IMR-90 (cell line): Measurements from ENCODE around the gene TMEM181. TPM values are rescaled to one million over a fixed set of nuclear protein-coding genes. Genes with fewer than 3 reads are reported as not detected.

Source experiments
- ATAC-seq: fragments of 200-7000 bp; cut with Tn5 transposase; 2 replicates; pipeline ENCODE4 v1.9.1; 2020; ENCODE audit warnings: low read depth, mild to moderate bottlenecking, moderate library complexity
- BruUV-seq: library from RNA; stranded (reverse); fragments of 400-500 nt; replicated peaks from 2 replicates; lab custom pipeline; 2021; lab: Mats Ljungman, UMichigan
- CTCF ChIA-PET: fragments of 300-600 bp; formaldehyde crosslinking; extraction: SDS; loops from one replicate; lab custom pipeline; 2021; ENCODE audit warnings: antibody characterized with exemption; lab: Yijun Ruan, JAX
- POLR2A ChIA-PET: fragments of 300-600 bp; sonication (Branson Sonifier 250); formaldehyde crosslinking; loops from one replicate; lab custom pipeline; 2022; ENCODE audit warnings: antibody characterized with exemption; ENCODE audit not compliant: unreplicated experiment; lab: Charles Lee
- DNase-seq: peaks from one replicate; pipeline ENCODE4 v3.0.0; 2013
- H2AFZ ChIP-seq: replicated peaks from 2 replicates; pipeline ENCODE3; 2013; ENCODE audit warnings: low read length, mild to moderate bottlenecking; ENCODE audit not compliant: poor library complexity
- H2AK5ac ChIP-seq: 2 replicates; pipeline ENCODE4 v1.6.1; 2013; ENCODE audit warnings: low read depth, low read length, inconsistent platforms
- H2AK9ac ChIP-seq: replicated peaks from 2 replicates; pipeline ENCODE3; 2013; ENCODE audit warnings: mild to moderate bottlenecking, low read depth, low read length, moderate library complexity; ENCODE audit not compliant: poor library complexity
- H2BK120ac ChIP-seq: 2 replicates; pipeline ENCODE4 v1.6.1; 2013; ENCODE audit warnings: low read depth, low read length, inconsistent platforms
- H2BK15ac ChIP-seq: 3 replicates; pipeline ENCODE4 v1.6.1; 2013; ENCODE audit warnings: low read depth, low read length, inconsistent platforms
- H2BK20ac ChIP-seq: 2 replicates; pipeline ENCODE4 v1.6.1; 2013; ENCODE audit warnings: low read depth, mild to moderate bottlenecking, inconsistent platforms, low read length, moderate library complexity
- H2BK5ac ChIP-seq: 2 replicates; pipeline ENCODE4 v1.6.1; 2013; ENCODE audit warnings: mild to moderate bottlenecking, low read depth, low read length, inconsistent platforms; ENCODE audit not compliant: poor library complexity, severe bottlenecking
- H3K14ac ChIP-seq: replicated peaks from 2 replicates; pipeline ENCODE4 v1.6.1; 2013; ENCODE audit warnings: low read depth, low read length, inconsistent platforms
- H3K18ac ChIP-seq: 2 replicates; pipeline ENCODE4 v1.6.1; 2013; ENCODE audit warnings: low read depth, low read length, control low read depth
- H3K23ac ChIP-seq: 2 replicates; pipeline ENCODE4 v1.6.1; 2013; ENCODE audit warnings: low read depth, low read length, inconsistent platforms
- H3K27ac ChIP-seq: 2 replicates; pipeline ENCODE4 v1.5.1; 2013; ENCODE audit warnings: mild to moderate bottlenecking, control low read depth, low read length; ENCODE audit not compliant: insufficient read depth
- H3K27me3 ChIP-seq: 2 replicates; pipeline ENCODE4 v1.6.1; 2013; ENCODE audit warnings: low read length; ENCODE audit not compliant: control insufficient read depth, insufficient read depth
- H3K36me3 ChIP-seq: 2 replicates; pipeline ENCODE4 v1.6.1; 2013; ENCODE audit warnings: low read length, mixed read lengths; ENCODE audit not compliant: control insufficient read depth, insufficient read depth
- H3K4ac ChIP-seq: 2 replicates; pipeline ENCODE4 v1.6.1; 2013; ENCODE audit warnings: low read depth, low read length, inconsistent platforms
- H3K4me1 ChIP-seq: 2 replicates; pipeline ENCODE4 v1.6.1; 2013; ENCODE audit warnings: low read length, mixed read lengths; ENCODE audit not compliant: control insufficient read depth, insufficient read depth
- H3K4me2 ChIP-seq: 2 replicates; pipeline ENCODE4 v1.6.1; 2013; ENCODE audit warnings: low read depth, mild to moderate bottlenecking, control low read depth, low read length, moderate library complexity
- H3K4me3 ChIP-seq: 2 replicates; pipeline ENCODE4 v1.5.1; 2013; ENCODE audit warnings: low read depth, mild to moderate bottlenecking, control low read depth, low read length, moderate library complexity; ENCODE audit not compliant: insufficient read depth
- H3K56ac ChIP-seq: 2 replicates; pipeline ENCODE4 v1.6.1; 2013; ENCODE audit warnings: low read length, inconsistent platforms; ENCODE audit not compliant: insufficient read depth; ENCODE audit errors: extremely low read depth
- H3K79me1 ChIP-seq, 2 experiments: 2 replicates each; pipeline ENCODE4 v1.6.1; 2013; ENCODE audit warnings: low read length in 2 of 2, inconsistent platforms in 1 of 2, low read depth in 1 of 2
- H3K9ac ChIP-seq: 2 replicates; pipeline ENCODE4 v1.6.1; 2013; ENCODE audit warnings: low read depth, low read length, control low read depth
- H3K9me1 ChIP-seq: 2 replicates; pipeline ENCODE4 v1.6.1; 2013; ENCODE audit warnings: low read length, inconsistent platforms; ENCODE audit not compliant: insufficient read depth
- H3K9me3 ChIP-seq: 2 replicates; pipeline ENCODE4 v1.6.1; 2013; ENCODE audit warnings: low read length; ENCODE audit not compliant: control insufficient read depth, insufficient read depth
- H4K20me1 ChIP-seq: 2 replicates; pipeline ENCODE4 v1.6.1; 2013; ENCODE audit warnings: low read length, inconsistent platforms; ENCODE audit not compliant: insufficient read depth
- H4K5ac ChIP-seq: 2 replicates; pipeline ENCODE4 v1.6.1; 2013; ENCODE audit warnings: mild to moderate bottlenecking, low read depth, low read length, control low read depth
- H4K8ac ChIP-seq, 2 experiments: 2 replicates each; pipeline ENCODE4 v1.6.1; 2013; ENCODE audit warnings: low read depth in 2 of 2, low read length in 2 of 2, control low read depth in 1 of 2, inconsistent platforms in 1 of 2
- H4K91ac ChIP-seq: 2 replicates; pipeline ENCODE4 v1.6.1; 2013; ENCODE audit warnings: low read depth, low read length, inconsistent platforms; ENCODE audit not compliant: insufficient read depth
- BHLHE40 ChIP-seq: fragments of 150-350 bp; IDR thresholded peaks from 2 replicates; pipeline ENCODE4 v1.6.1; 2016; ENCODE audit warnings: mild to moderate bottlenecking, low read depth, low read length
- CEBPB ChIP-seq: IDR thresholded peaks from 2 replicates; pipeline ENCODE4 v1.6.1; 2012; ENCODE audit warnings: low read depth, low read length, improper control_type of control experiment
- CHD1 ChIP-seq: IDR thresholded peaks from 2 replicates; pipeline ENCODE4 v1.6.1; 2012; ENCODE audit warnings: low read depth, low read length, improper control_type of control experiment
- FOS ChIP-seq: fragments of 150-350 bp; IDR thresholded peaks from 2 replicates; pipeline ENCODE4 v1.6.1; 2016; ENCODE audit warnings: low read depth, low read length
- MAFK ChIP-seq: IDR thresholded peaks from 2 replicates; pipeline ENCODE4 v1.6.1; 2012; ENCODE audit warnings: low read depth, low read length, improper control_type of control experiment
- MAZ ChIP-seq: IDR thresholded peaks from 2 replicates; pipeline ENCODE4 v1.6.1; 2012; ENCODE audit warnings: low read depth, mild to moderate bottlenecking, low read length, improper control_type of control experiment, moderate library complexity, borderline replicate concordance
- MXI1 ChIP-seq: IDR thresholded peaks from 2 replicates; pipeline ENCODE4 v1.6.1; 2012; ENCODE audit warnings: low read depth, mild to moderate bottlenecking, low read length, moderate library complexity, borderline replicate concordance
- NFE2L2 ChIP-seq: fragments of 150-350 bp; IDR thresholded peaks from 2 replicates; pipeline ENCODE4 v1.6.1; 2016; ENCODE audit warnings: low read depth, mild to moderate bottlenecking, low read length
- RCOR1 ChIP-seq: IDR thresholded peaks from 2 replicates; pipeline ENCODE4 v1.6.1; 2012; ENCODE audit warnings: mild to moderate bottlenecking, low read length, improper control_type of control experiment; ENCODE audit not compliant: insufficient replicate concordance
- RFX5 ChIP-seq: IDR thresholded peaks from 2 replicates; pipeline ENCODE4 v1.8.0; 2012; ENCODE audit warnings: low read depth, mild to moderate bottlenecking, low read length, moderate library complexity
- SMC3 ChIP-seq: fragments of 150-350 bp; IDR thresholded peaks from 2 replicates; pipeline ENCODE4 v1.6.1; 2016; ENCODE audit warnings: low read depth, mild to moderate bottlenecking, antibody characterized with exemption, low read length, moderate library complexity
- WGBS, 2 experiments: methylation state at CpG; one replicate each; pipeline versions ENCODE4 v1.1.5 to v1.1.7; 2013; ENCODE audit warnings: missing lambda C conversion rate in 2 of 2; ENCODE audit not compliant: insufficient read length in 1 of 2; ENCODE audit errors: extremely low coverage in 2 of 2; 5-methylcytosine and 5-hydroxymethylcytosine counted together
- dilution Hi-C: fragments of 300-500 bp; cut with HindIII; formaldehyde crosslinking; loops from one replicate; pipeline ENCODE4 v1.14.3; 2018; ENCODE audit warnings: low sequenced_read_pairs; ENCODE audit not compliant: unreplicated experiment
- in situ Hi-C: fragments of 300-500 bp; cut with MboI; formaldehyde crosslinking; loops from 3 replicates; pipeline ENCODE4 v1.14.3; 2019; ENCODE audit warnings: low sequenced_read_pairs, inconsistent platforms, mixed read lengths
- intact Hi-C: fragments of 100-400 bp; cut with micrococcal nuclease; formaldehyde crosslinking; loops from 2 replicates; pipeline ENCODE4 v1.10.0; 2022
- polyA plus RNA-seq, 3 experiments: library from polyadenylated mRNA; depleted of rRNA; stranded (reverse); fragments of >200 nt; gene quantifications; 2 replicates each; pipeline ENCODE4 v1.2.3, GENCODE V29; 2012; ENCODE audit warnings: low replicate concordance in 1 of 3
- total RNA-seq: library from RNA; depleted of rRNA; stranded (reverse); fragments of >200 nt; gene quantifications from 2 replicates; pipeline ENCODE4 v1.2.3, GENCODE V29; 2012
- TF ChIP-seq, protein P1 (sequence below): fragments of 150-350 bp; IDR thresholded peaks from 2 replicates; pipeline ENCODE4 v1.6.1; 2016; ENCODE audit warnings: low read depth, mild to moderate bottlenecking, low read length, moderate library complexity, borderline replicate concordance
- TF ChIP-seq, protein P2 (sequence below): conservative IDR thresholded peaks from 2 replicates; pipeline ENCODE4 v1.5.1; 2012; ENCODE audit warnings: mild to moderate bottlenecking, low read depth, low read length, improper control_type of control experiment
- TF ChIP-seq, protein P3 (sequence below): fragments of 150-350 bp; IDR thresholded peaks from 2 replicates; pipeline ENCODE4 v1.6.1; 2017; ENCODE audit warnings: mild to moderate bottlenecking, antibody characterized with exemption, low read length, low read depth

Gene TMEM181
- total and polyA plus RNA-seq, 2 of the 4 experiments (the other 2 are of a cell fraction) = 22.8 to 27.8 TPM

DNA sequence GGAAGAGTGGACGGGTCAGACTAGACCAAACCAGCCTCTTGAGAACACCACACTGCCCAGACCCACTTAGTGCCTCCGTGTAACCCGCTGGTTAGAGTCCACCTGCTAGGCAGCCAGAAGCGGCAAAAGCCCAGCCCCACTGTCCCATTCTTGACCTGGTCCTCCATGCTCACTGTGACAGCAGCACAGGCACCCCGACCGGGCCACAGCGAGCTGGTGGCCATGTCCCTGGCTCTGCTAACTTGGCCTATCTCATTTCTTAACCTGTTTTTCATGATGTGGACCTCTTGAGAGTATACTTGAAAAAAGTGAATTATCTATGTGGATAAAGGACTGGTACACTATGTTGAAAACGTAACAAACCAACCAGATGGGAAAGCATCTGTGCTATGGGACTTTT lies 44.9 kb upstream of the TMEM181 start:
- Histone ChIP-seq H4K20me1 (no peaks in the 10 kb centered on the region), H3K56ac (no peak overlapping the region), H2AK9ac (no peak overlapping the region), H3K9me1 (no peaks in the 10 kb centered on the region), H4K5ac (no peak overlapping the region), H3K9ac (no peak overlapping the region), H3K79me1 (no peaks in the 10 kb centered on the region), H3K4ac (no peak overlapping the region), H3K18ac (no peak overlapping the region), H2BK20ac (no peak overlapping the region), H3K4me2 (no peak overlapping the region), H2BK15ac (no peak overlapping the region), H2AFZ (no peak overlapping the region), H4K8ac (no peak overlapping the region), H3K36me3 (0 out of 2 replicates have a peak, but pooled peaks cover 1% of the 10 kb centered on the region), H3K27ac (no peak overlapping the region), H4K91ac (no peak overlapping the region), H3K27me3 (no peaks in the 10 kb centered on the region), H3K23ac (no peak overlapping the region), H3K4me3 (no peak overlapping the region), H3K14ac (no peak overlapping the region), H3K4me1 (no peaks in the 10 kb centered on the region), H2BK120ac (no peak overlapping the region), H2BK5ac (no peak overlapping the region), H3K9me3 (no peaks in the 10 kb centered on the region), H2AK5ac (no peak overlapping the region)
- dilution Hi-C loops (no loop called here), intact Hi-C loops (no loop called here), in situ Hi-C loops (loop anchor here (10.0 kb wide), 1 partner anchor 290 kb away; no protein-coding TSS in a partner anchor)
- no CpG with 5 or more reads among the region's 8 CpGs for WGBS, 2 experiments
- DNase-seq = no peak
- TF ChIP-seq FOS (no peak), RFX5 (no peak), MAZ (no peak), CEBPB (no peak), MXI1 (no peak), NFE2L2 (no peak), MAFK (no peak), RCOR1 (no peak), SMC3 (no peak), BHLHE40 (no peak), CHD1 (no peak)
- TF ChIP-seq, protein P1, sequence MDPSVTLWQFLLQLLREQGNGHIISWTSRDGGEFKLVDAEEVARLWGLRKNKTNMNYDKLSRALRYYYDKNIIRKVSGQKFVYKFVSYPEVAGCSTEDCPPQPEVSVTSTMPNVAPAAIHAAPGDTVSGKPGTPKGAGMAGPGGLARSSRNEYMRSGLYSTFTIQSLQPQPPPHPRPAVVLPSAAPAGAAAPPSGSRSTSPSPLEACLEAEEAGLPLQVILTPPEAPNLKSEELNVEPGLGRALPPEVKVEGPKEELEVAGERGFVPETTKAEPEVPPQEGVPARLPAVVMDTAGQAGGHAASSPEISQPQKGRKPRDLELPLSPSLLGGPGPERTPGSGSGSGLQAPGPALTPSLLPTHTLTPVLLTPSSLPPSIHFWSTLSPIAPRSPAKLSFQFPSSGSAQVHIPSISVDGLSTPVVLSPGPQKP = no peak
- TF ChIP-seq, protein P2, sequence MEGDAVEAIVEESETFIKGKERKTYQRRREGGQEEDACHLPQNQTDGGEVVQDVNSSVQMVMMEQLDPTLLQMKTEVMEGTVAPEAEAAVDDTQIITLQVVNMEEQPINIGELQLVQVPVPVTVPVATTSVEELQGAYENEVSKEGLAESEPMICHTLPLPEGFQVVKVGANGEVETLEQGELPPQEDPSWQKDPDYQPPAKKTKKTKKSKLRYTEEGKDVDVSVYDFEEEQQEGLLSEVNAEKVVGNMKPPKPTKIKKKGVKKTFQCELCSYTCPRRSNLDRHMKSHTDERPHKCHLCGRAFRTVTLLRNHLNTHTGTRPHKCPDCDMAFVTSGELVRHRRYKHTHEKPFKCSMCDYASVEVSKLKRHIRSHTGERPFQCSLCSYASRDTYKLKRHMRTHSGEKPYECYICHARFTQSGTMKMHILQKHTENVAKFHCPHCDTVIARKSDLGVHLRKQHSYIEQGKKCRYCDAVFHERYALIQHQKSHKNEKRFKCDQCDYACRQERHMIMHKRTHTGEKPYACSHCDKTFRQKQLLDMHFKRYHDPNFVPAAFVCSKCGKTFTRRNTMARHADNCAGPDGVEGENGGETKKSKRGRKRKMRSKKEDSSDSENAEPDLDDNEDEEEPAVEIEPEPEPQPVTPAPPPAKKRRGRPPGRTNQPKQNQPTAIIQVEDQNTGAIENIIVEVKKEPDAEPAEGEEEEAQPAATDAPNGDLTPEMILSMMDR = no peak
- TF ChIP-seq, protein P3, sequence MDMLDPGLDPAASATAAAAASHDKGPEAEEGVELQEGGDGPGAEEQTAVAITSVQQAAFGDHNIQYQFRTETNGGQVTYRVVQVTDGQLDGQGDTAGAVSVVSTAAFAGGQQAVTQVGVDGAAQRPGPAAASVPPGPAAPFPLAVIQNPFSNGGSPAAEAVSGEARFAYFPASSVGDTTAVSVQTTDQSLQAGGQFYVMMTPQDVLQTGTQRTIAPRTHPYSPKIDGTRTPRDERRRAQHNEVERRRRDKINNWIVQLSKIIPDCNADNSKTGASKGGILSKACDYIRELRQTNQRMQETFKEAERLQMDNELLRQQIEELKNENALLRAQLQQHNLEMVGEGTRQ = no peak
- POLR2A ChIA-PET = no interaction called here
- BruUV-seq = no TSS peak
- no peak for ATAC-seq
- CTCF ChIA-PET = no interaction called here
